ENCODE results near the gene ZNF217. TPM values are rescaled to one million over a fixed set of nuclear protein-coding genes. Genes with fewer than 3 reads are reported as not detected.
"Not testable (repeated sequence)": the region's sequence is repeated elsewhere in the genome, so short reads cannot be mapped to it uniquely, and the experiment has no call there.

ZNF217 gene
- total RNA-seq, 1 donor from 2014 or later = 57.9 TPM

DNA sequence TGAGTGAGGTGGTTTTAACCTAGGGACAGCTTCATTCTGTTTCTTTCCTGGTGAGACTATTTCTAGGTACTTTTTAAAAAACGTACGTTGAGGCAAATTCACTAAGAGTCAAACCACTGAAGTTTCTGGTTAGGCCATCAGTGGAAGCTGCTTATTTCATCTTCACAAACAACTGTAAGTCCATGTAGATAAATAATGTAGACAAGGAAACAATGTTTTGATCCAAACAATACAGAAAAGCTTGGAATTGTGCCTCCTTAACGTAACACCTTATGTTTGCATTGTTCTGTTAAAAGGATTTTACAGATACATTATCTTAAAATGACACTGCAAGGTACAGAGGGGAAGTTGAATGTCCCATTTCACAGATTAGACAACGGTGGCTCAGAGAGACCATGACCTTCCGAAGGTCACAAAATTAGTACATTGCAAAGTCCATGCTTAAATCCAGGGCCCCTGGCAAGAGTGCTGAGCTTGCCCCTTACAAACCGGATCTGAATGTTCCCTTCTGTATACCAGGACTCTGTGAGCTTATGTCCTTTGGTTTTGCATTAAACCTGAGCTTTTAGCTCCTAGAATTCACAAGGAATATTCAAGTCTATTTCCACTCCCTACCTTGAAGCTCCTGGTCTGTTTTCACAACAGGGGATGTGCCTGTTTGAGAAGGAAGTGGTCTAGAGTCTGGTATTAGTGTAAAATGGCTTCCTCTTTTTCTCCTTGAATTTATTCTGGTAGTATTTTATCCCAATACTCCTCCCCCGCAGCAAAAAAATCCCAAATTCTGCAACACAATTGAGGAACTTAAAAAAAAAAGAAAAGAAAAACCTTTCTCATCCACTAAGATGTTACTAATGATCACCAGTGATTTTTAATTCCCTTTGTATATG is 28.9 kb upstream of the ZNF217 start:
- Mint-ChIP-seq H3K4me1 (ENCODE audit: low read depth, unreplicated experiment) (peaks cover 13% of the 10 kb centered on the region), H3K36me3 (ENCODE audit: low read depth, unreplicated experiment) (no peaks in the 10 kb centered on the region), H3K27ac (ENCODE audit: unreplicated experiment) (peak overlapping the region; percentile 91), H3K27me3 (ENCODE audit: low read depth, unreplicated experiment) (no peaks in the 10 kb centered on the region), H3K4me3 (ENCODE audit: unreplicated experiment) (peak overlapping the region; percentile 63), H3K9me3 (ENCODE audit: unreplicated experiment) (no peaks in the 10 kb centered on the region)
- Histone ChIP-seq H3K27me3 (ENCODE audit: insufficient read depth, low read length) (no peaks in the 10 kb centered on the region), H3K9ac (ENCODE audit: low read length) (peak overlapping the region; percentile 87), H3K36me3 (ENCODE audit: insufficient read depth, low read length) (no peaks in the 10 kb centered on the region), H4K20me1 (ENCODE audit: insufficient read depth, low read length) (no peaks in the 10 kb centered on the region), H3K27ac (ENCODE audit: low read depth, low read length) (peak overlapping the region; percentile 92), H3K9me3 (ENCODE audit: insufficient read depth, low read depth, low read length) (no peaks in the 10 kb centered on the region), H3K4me1 (ENCODE audit: insufficient read depth, low read length) (peaks cover 31% of the 10 kb centered on the region), H3K79me2 (ENCODE audit: insufficient read depth, low read length) (no peaks in the 10 kb centered on the region), H3K4me2 (ENCODE audit: low read length) (peak overlapping the region; percentile 86), H3K4me3 (ENCODE audit: insufficient read depth, low read depth, low read length) (no peak overlapping the region), H2AFZ (ENCODE audit: low read depth, low read length) (peak overlapping the region; percentile 59)
- TF ChIP-seq, protein P1, sequence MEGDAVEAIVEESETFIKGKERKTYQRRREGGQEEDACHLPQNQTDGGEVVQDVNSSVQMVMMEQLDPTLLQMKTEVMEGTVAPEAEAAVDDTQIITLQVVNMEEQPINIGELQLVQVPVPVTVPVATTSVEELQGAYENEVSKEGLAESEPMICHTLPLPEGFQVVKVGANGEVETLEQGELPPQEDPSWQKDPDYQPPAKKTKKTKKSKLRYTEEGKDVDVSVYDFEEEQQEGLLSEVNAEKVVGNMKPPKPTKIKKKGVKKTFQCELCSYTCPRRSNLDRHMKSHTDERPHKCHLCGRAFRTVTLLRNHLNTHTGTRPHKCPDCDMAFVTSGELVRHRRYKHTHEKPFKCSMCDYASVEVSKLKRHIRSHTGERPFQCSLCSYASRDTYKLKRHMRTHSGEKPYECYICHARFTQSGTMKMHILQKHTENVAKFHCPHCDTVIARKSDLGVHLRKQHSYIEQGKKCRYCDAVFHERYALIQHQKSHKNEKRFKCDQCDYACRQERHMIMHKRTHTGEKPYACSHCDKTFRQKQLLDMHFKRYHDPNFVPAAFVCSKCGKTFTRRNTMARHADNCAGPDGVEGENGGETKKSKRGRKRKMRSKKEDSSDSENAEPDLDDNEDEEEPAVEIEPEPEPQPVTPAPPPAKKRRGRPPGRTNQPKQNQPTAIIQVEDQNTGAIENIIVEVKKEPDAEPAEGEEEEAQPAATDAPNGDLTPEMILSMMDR (IDR thresholded peaks at IDR 0.05; ENCODE audit: insufficient read depth, low read depth, low read length) = no peak
- TF ChIP-seq EZH2 (IDR thresholded peaks at IDR 0.05; ENCODE audit: insufficient read depth, low read length) = no peak
- DNase-seq (ENCODE audit: low read depth) = no peak
- no peak for FAIRE-seq

DNA sequence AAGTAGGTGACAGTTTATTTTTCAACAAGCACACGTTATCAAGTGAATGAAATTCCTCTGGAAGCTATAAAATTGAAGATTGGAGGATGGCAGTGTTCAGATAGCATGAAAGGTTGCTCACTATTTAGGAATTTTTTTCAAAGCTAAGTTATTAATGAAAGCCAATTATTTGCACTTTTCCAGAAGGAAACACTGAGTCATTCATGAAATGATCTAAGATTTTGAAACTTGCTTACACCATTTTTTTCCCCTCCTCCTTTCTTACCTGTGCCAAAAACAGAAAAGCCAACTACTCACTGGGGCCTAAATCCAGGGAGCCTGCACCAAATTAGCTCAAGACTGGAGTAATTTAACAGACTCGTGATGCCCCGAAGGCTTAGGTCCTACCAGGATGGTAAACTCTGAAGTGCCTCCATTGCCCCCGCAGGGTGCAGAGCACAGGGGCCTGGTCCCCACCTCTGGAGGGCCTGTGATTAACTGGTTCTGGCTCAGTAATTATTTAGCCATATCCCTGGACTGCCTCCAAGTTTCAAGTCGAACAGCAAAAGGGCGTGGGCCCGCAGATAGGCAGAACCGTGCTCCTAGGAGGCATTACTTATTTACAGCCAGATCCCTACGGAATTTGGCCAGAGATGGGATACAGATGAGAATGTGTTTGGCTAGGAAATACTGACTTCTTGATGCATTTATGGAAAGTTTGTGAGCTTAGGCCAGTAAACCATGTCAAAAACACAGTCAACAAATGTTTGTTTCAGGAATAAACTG is 28.0 kb upstream of the ZNF217 start:
- H3K27ac ChIP-seq (ENCODE audit: low read depth, low read length) = peak overlapping the region; percentile 92
- no peaks in the 10 kb centered on the region for H4K20me1 ChIP-seq (ENCODE audit: insufficient read depth, low read length)
- peak overlapping the region; percentile 48 for H2AFZ ChIP-seq (ENCODE audit: low read depth, low read length)
- peaks cover 13% of the 10 kb centered on the region for H3K4me1 Mint-ChIP-seq (ENCODE audit: low read depth, unreplicated experiment)
- DNase-seq (ENCODE audit: low read depth) (peak; percentile 95), FAIRE-seq (no peak)
- no peak overlapping the region for H3K4me3 Mint-ChIP-seq (ENCODE audit: unreplicated experiment)
- H3K79me2 ChIP-seq (ENCODE audit: insufficient read depth, low read length) = no peaks in the 10 kb centered on the region
- H3K4me2 ChIP-seq (ENCODE audit: low read length) = peak overlapping the region; percentile 86
- H3K9me3 ChIP-seq (ENCODE audit: insufficient read depth, low read depth, low read length) = no peaks in the 10 kb centered on the region
- no peaks in the 10 kb centered on the region for H3K36me3 Mint-ChIP-seq (ENCODE audit: low read depth, unreplicated experiment)
- no peaks in the 10 kb centered on the region for H3K27me3 ChIP-seq (ENCODE audit: insufficient read depth, low read length)
- H3K27ac Mint-ChIP-seq (ENCODE audit: unreplicated experiment) = peak overlapping the region; percentile 91
- H3K4me1 ChIP-seq (ENCODE audit: insufficient read depth, low read length) = peaks cover 31% of the 10 kb centered on the region
- H3K4me3 ChIP-seq (ENCODE audit: insufficient read depth, low read depth, low read length) = no peak overlapping the region
- no peaks in the 10 kb centered on the region for H3K9me3 Mint-ChIP-seq (ENCODE audit: unreplicated experiment)
- H3K27me3 Mint-ChIP-seq (ENCODE audit: low read depth, unreplicated experiment) = no peaks in the 10 kb centered on the region
- TF ChIP-seq EZH2 (IDR thresholded peaks at IDR 0.05; ENCODE audit: insufficient read depth, low read length) = no peak
- TF ChIP-seq, protein P1 (IDR thresholded peaks at IDR 0.05; ENCODE audit: insufficient read depth, low read depth, low read length) = no peak
- peak overlapping the region; percentile 87 for H3K9ac ChIP-seq (ENCODE audit: low read length)
- H3K36me3 ChIP-seq (ENCODE audit: insufficient read depth, low read length) = no peaks in the 10 kb centered on the region

DNA sequence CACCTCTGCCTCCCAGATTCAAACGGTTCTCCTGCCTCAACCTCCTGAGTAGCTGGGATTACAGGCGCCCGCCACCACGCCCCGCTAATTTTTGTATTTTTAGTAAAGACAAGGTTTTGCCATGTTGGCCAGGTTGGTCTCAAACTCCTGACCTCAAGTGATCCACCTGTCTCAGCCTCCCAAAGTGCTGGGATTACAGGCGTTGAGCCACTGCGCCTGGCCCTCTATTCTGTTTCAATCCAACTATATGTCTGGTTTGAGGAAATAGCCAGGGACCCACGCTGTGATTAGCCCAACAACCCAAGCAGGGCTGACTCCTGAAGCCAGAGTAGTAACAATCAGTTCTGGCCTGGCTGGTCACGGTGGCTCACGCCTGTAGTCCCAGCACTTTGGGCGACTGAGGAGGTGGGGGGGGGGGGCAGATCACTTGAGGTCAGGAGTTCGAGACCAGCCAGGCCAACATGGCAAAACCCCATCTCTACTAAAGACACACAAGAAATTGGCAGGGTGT is 24.9 kb upstream of the ZNF217 start:
- H3K9me3 ChIP-seq (ENCODE audit: insufficient read depth, low read depth, low read length); H3K27me3 Mint-ChIP-seq (ENCODE audit: low read depth, unreplicated experiment); DNase-seq (ENCODE audit: low read depth); H3K36me3 Mint-ChIP-seq (ENCODE audit: low read depth, unreplicated experiment); H3K4me1 Mint-ChIP-seq (ENCODE audit: low read depth, unreplicated experiment); H3K4me3 Mint-ChIP-seq (ENCODE audit: unreplicated experiment); H2AFZ ChIP-seq (ENCODE audit: low read depth, low read length); H3K27ac Mint-ChIP-seq (ENCODE audit: unreplicated experiment); H3K79me2 ChIP-seq (ENCODE audit: insufficient read depth, low read length); H3K9me3 Mint-ChIP-seq (ENCODE audit: unreplicated experiment); H3K4me2 ChIP-seq (ENCODE audit: low read length); H4K20me1 ChIP-seq (ENCODE audit: insufficient read depth, low read length); H3K36me3 ChIP-seq (ENCODE audit: insufficient read depth, low read length); FAIRE-seq; H3K4me3 ChIP-seq (ENCODE audit: insufficient read depth, low read depth, low read length); H3K9ac ChIP-seq (ENCODE audit: low read length); H3K27me3 ChIP-seq (ENCODE audit: insufficient read depth, low read length); H3K27ac ChIP-seq (ENCODE audit: low read depth, low read length): not testable (repeated sequence)
- peaks cover 24% of the 10 kb centered on the region for H3K4me1 ChIP-seq (ENCODE audit: insufficient read depth, low read length)

Data from astrocyte (in vitro differentiated cells and primary cell).